Measurements from ENCODE around the gene C10orf95.

- TF ChIP-seq CTCF (IDR thresholded peaks at IDR 0.05) (no peak), POLR2A (IDR thresholded peaks at IDR 0.05) (no peak)
Measured at GRCh38 chr10:102409604-102410428, 41.5 kb downstream of the C10orf95 start.
